ENCODE measurements around the gene DHRS2.
"Not testable (repeated sequence)": the region's sequence is repeated elsewhere in the genome, so short reads cannot be mapped to it uniquely, and the experiment has no call there.

Gene DHRS2

DNA sequence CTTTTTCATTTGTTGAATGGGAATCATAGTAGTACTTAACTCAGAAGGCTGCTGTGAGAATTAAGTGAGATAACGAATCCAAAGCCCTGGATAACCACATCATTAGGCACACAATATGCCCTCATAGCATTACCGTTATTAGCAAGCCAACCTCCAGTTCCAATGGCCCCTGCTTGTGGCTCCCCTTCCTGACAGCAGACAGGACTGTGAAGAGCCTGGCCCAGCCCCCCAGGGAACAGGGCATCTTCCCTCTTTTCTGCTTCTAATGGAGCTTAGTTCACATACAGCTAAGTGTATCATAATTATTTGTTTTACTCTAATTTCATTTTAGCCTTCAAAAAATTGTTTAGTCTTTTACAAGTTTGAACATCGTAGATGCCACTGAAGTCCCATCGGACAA, 39.7 kb downstream of the DHRS2 start:
- Histone ChIP-seq H3K4me1 (ENCODE audit: control insufficient read depth, insufficient read depth, low read depth, low read length) (no peaks in the 10 kb centered on the region), H3K9ac (ENCODE audit: low read length) (no peak overlapping the region), H3K4ac (ENCODE audit: low read depth in 1 of 2, low read length in 2 of 2) (no peak overlapping the region), H2AK5ac (ENCODE audit: low read length, severe bottlenecking) (no peak overlapping the region), H3K4me3 (ENCODE audit: insufficient read depth in 1 of 2, low read depth in 1 of 2, low read length in 2 of 2) (no peak overlapping the region), H3K79me1 (replicated peaks; ENCODE audit: low read length, poor library complexity, severe bottlenecking) (no peaks in the 10 kb centered on the region), H4K8ac (ENCODE audit: low read length) (no peak overlapping the region), H3K18ac (ENCODE audit: low read depth in 1 of 2, low read length in 2 of 2) (no peak overlapping the region), H2AFZ (ENCODE audit: low read depth, low read length) (no peak overlapping the region), H3K23ac (ENCODE audit: low read length in 2 of 2) (no peak overlapping the region), H2BK12ac (ENCODE audit: low read length in 2 of 2) (no peak overlapping the region), H3K9me3 (ENCODE audit: control insufficient read depth, low read length) (no peaks in the 10 kb centered on the region), H3K27ac (ENCODE audit: low read length, poor library complexity, severe bottlenecking) (no peak overlapping the region), H3K4me2 (ENCODE audit: low read length, poor library complexity, severe bottlenecking) (no peak overlapping the region), H3K14ac (ENCODE audit: low read length in 2 of 2) (no peak overlapping the region), H3K27me3 (ENCODE audit: control insufficient read depth in 1 of 2, insufficient read depth in 1 of 2, low read length in 2 of 2) (peaks cover 0 to 11% of the 10 kb centered on the region in 2 experiments), H4K91ac (ENCODE audit: low read length) (no peak overlapping the region), H2BK15ac (ENCODE audit: low read depth, poor library complexity, severe bottlenecking) (no peak overlapping the region), H2BK120ac (ENCODE audit: low read depth, low read length) (no peak overlapping the region), H3K36me3 (ENCODE audit: control insufficient read depth in 1 of 2, insufficient read depth in 2 of 2, low read depth in 1 of 2, low read length in 2 of 2) (no peaks in the 10 kb centered on the region), H2BK5ac (ENCODE audit: low read depth, low read length, poor library complexity, severe bottlenecking) (no peak overlapping the region)
- WGBS: 69% methylated on average over 4 of the region's 4 CpGs
- no peak for DNase-seq

DNA sequence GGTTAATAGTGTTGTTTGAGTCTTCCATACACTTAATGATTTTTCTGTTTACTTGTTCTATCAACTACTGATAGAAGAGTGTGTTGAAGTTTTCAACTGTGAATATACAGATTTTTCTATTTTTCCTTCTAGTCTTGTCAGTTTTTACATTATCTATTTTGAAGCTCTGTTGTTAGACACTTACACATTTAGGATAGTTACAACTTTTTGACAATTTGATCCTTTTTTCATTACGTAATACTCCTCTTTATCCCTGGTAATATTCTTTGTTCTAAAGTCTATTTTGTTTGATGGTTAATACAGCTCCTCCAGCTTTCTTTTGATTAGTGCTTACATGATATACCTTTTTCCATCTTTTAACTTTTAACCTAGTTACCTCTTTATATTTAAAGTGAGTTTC, 45.2 kb downstream of the DHRS2 start:
- Histone ChIP-seq H2BK120ac (ENCODE audit: low read depth, low read length) (no peak overlapping the region), H3K9me3 (ENCODE audit: control insufficient read depth, low read length) (no peaks in the 10 kb centered on the region), H3K4me3 (ENCODE audit: insufficient read depth in 1 of 2, low read depth in 1 of 2, low read length in 2 of 2) (no peak overlapping the region), H3K14ac (ENCODE audit: low read length in 2 of 2) (no peak overlapping the region), H3K27me3 (ENCODE audit: control insufficient read depth in 1 of 2, insufficient read depth in 1 of 2, low read length in 2 of 2) (peaks cover 0 to 16% of the 10 kb centered on the region in 2 experiments), H2BK5ac (ENCODE audit: low read depth, low read length, poor library complexity, severe bottlenecking) (no peak overlapping the region), H3K36me3 (ENCODE audit: control insufficient read depth in 1 of 2, insufficient read depth in 2 of 2, low read depth in 1 of 2, low read length in 2 of 2) (no peaks in the 10 kb centered on the region), H2BK12ac (ENCODE audit: low read length in 2 of 2) (no peak overlapping the region), H3K18ac (ENCODE audit: low read depth in 1 of 2, low read length in 2 of 2) (no peak overlapping the region), H2BK15ac (ENCODE audit: low read depth, poor library complexity, severe bottlenecking) (no peak overlapping the region), H3K23ac (ENCODE audit: low read length in 2 of 2) (no peak overlapping the region), H2AFZ (ENCODE audit: low read depth, low read length) (no peak overlapping the region), H3K27ac (ENCODE audit: low read length, poor library complexity, severe bottlenecking) (no peak overlapping the region), H2AK5ac (ENCODE audit: low read length, severe bottlenecking) (no peak overlapping the region), H3K79me1 (replicated peaks; ENCODE audit: low read length, poor library complexity, severe bottlenecking) (no peaks in the 10 kb centered on the region), H4K91ac (ENCODE audit: low read length) (no peak overlapping the region), H3K4me1 (ENCODE audit: control insufficient read depth, insufficient read depth, low read depth, low read length) (no peaks in the 10 kb centered on the region), H3K9ac (ENCODE audit: low read length) (no peak overlapping the region), H4K8ac (ENCODE audit: low read length) (no peak overlapping the region), H3K4me2 (ENCODE audit: low read length, poor library complexity, severe bottlenecking) (no peak overlapping the region), H3K4ac (ENCODE audit: low read depth in 1 of 2, low read length in 2 of 2) (no peak overlapping the region)
- WGBS: no CpG with 5 or more reads among the region's 1 CpG
- DNase-seq: no peak

DNA sequence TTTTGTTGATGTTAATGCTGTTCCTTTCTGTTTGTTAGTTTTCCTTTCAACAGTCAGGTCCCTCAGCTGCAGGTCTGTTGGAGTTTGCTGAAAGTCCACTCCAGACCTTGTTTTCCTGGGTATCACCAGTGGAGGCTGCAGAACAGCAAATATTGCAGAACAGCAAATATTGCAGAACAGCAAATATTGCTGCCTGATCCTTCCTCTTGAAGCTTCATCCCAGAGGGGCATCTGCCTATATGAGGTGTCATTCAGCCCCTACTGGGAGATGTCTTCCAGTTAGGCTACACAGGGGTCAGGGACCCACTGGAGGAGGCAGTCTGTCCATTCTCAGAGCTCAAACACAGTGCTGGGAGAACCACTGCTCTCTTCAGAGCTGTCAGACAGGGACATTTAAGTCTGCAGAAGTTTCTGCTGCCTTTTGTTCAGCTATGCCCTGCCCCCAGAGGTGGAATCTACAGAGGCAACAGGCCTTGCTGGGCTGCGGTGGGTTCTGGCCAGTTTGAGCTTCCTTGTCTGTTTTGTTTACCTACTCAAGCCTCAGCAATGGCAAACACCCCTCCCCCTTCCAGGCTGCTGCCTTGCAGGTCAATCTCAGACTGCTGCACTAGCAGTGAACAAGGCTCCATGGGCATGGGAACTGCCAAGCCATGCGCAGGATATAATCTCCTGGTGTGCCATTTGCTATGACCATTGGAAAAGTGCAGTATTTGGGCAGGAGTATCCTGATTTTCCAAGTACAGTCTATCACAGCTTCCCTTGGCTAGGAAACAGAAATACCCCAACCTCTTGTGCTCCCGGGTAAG, 53.7 kb downstream of the DHRS2 start:
- not testable (repeated sequence) for H3K4me1 ChIP-seq (ENCODE audit: control insufficient read depth, insufficient read depth, low read depth, low read length); H2BK5ac ChIP-seq (ENCODE audit: low read depth, low read length, poor library complexity, severe bottlenecking); H4K8ac ChIP-seq (ENCODE audit: low read length); H3K36me3 ChIP-seq (ENCODE audit: control insufficient read depth in 1 of 2, insufficient read depth in 2 of 2, low read depth in 1 of 2, low read length in 2 of 2); H3K79me1 ChIP-seq (replicated peaks; ENCODE audit: low read length, poor library complexity, severe bottlenecking); DNase-seq; H3K23ac ChIP-seq (ENCODE audit: low read length in 2 of 2); H2AK5ac ChIP-seq (ENCODE audit: low read length, severe bottlenecking); H3K4ac ChIP-seq (ENCODE audit: low read depth in 1 of 2, low read length in 2 of 2); H3K4me3 ChIP-seq (ENCODE audit: insufficient read depth in 1 of 2, low read depth in 1 of 2, low read length in 2 of 2); H2BK12ac ChIP-seq (ENCODE audit: low read length in 2 of 2); H3K14ac ChIP-seq (ENCODE audit: low read length in 2 of 2); H3K4me2 ChIP-seq (ENCODE audit: low read length, poor library complexity, severe bottlenecking); H2AFZ ChIP-seq (ENCODE audit: low read depth, low read length); H2BK15ac ChIP-seq (ENCODE audit: low read depth, poor library complexity, severe bottlenecking); H3K9ac ChIP-seq (ENCODE audit: low read length); H3K27ac ChIP-seq (ENCODE audit: low read length, poor library complexity, severe bottlenecking); H4K91ac ChIP-seq (ENCODE audit: low read length); H2BK120ac ChIP-seq (ENCODE audit: low read depth, low read length); H3K9me3 ChIP-seq (ENCODE audit: control insufficient read depth, low read length); H3K18ac ChIP-seq (ENCODE audit: low read depth in 1 of 2, low read length in 2 of 2)
- WGBS: 46% methylated on average over 3 of the region's 3 CpGs
- peaks cover 0 to 34% of the 10 kb centered on the region in 2 experiments for H3K27me3 ChIP-seq (ENCODE audit: control insufficient read depth in 1 of 2, insufficient read depth in 1 of 2, low read length in 2 of 2)

DNA sequence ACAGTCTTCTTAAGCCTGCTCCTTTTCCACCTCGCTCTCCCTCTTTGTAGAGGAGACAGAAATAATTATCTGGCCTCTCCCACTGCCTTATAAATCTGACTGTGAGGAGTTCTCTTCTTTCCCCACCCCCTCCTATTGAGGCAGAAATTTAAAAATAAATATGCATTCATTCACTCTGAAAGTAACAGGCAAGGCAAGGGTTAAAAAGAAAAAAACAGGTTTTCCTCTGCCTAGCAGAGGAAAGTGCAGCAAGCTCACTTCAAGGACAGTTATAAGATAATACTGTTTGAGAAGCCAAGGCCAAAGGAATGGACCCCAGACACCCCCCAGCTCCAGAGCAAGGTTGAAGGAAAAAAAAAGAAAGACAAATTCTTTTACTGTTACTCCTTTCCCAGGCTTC, 56.3 kb downstream of the DHRS2 start:
- Histone ChIP-seq H2AK5ac (ENCODE audit: low read length, severe bottlenecking) (no peak overlapping the region), H3K27ac (ENCODE audit: low read length, poor library complexity, severe bottlenecking) (no peak overlapping the region), H3K4me3 (ENCODE audit: insufficient read depth in 1 of 2, low read depth in 1 of 2, low read length in 2 of 2) (no peak overlapping the region), H3K18ac (ENCODE audit: low read depth in 1 of 2, low read length in 2 of 2) (no peak overlapping the region), H4K8ac (ENCODE audit: low read length) (no peak overlapping the region), H3K4me1 (ENCODE audit: control insufficient read depth, insufficient read depth, low read depth, low read length) (no peaks in the 10 kb centered on the region), H3K36me3 (ENCODE audit: control insufficient read depth in 1 of 2, insufficient read depth in 2 of 2, low read depth in 1 of 2, low read length in 2 of 2) (no peaks in the 10 kb centered on the region), H3K4me2 (ENCODE audit: low read length, poor library complexity, severe bottlenecking) (no peak overlapping the region), H3K79me1 (replicated peaks; ENCODE audit: low read length, poor library complexity, severe bottlenecking) (no peaks in the 10 kb centered on the region), H2AFZ (ENCODE audit: low read depth, low read length) (no peak overlapping the region), H3K23ac (ENCODE audit: low read length in 2 of 2) (no peak overlapping the region), H2BK5ac (ENCODE audit: low read depth, low read length, poor library complexity, severe bottlenecking) (no peak overlapping the region), H4K91ac (ENCODE audit: low read length) (no peak overlapping the region), H2BK12ac (ENCODE audit: low read length in 2 of 2) (no peak overlapping the region), H3K27me3 (ENCODE audit: control insufficient read depth in 1 of 2, insufficient read depth in 1 of 2, low read length in 2 of 2) (peaks cover 0 to 46% of the 10 kb centered on the region in 2 experiments), H2BK120ac (ENCODE audit: low read depth, low read length) (no peak overlapping the region), H3K9ac (ENCODE audit: low read length) (no peak overlapping the region), H3K14ac (ENCODE audit: low read length in 2 of 2) (no peak overlapping the region), H3K4ac (ENCODE audit: low read depth in 1 of 2, low read length in 2 of 2) (no peak overlapping the region), H3K9me3 (ENCODE audit: control insufficient read depth, low read length) (no peaks in the 10 kb centered on the region), H2BK15ac (ENCODE audit: low read depth, poor library complexity, severe bottlenecking) (no peak overlapping the region)
- 29% methylated on average over 1 of the region's 1 CpG for WGBS
- no peak for DNase-seq

Measured in mesenchymal stem cell (in vitro differentiated cells and primary cell).